ENCODE measurements around the gene ADAMTS8. TPM values are rescaled to one million over a fixed set of nuclear protein-coding genes. Genes with fewer than 3 reads are reported as not detected.

The ADAMTS8 gene
- total and polyA plus RNA-seq, 10 of the 15 experiments (the other 5 are each of a cell fraction or from before 2014, with no cell fraction given) = not detected

DNA sequence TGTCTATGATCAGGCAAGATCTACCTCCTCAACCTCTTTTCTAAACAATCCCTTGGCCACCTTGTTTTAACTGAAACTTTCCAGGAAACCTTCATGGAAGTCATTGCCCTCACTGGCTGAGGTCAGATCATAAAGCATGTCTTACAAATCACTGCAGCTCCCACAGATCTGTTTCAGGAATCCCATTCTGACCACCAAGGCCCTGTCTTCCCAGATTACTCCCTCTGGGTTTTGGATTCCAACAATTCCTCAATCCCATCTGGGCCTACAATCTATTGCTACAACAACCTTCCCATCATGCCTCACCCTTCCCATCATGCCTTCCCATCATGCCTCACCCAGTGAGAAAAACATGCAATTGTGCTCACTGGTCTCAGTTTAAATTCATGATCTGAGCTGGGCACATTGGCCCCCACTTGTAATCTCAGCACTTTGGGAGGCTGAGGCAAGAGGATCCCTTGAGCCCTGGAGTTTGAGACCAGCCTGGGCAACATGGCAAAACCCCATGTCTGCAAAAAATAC lies 35.9 kb upstream of the ADAMTS8 start (continued):
- TF ChIP-seq ZBED1 (IDR thresholded peaks at IDR 0.05; ENCODE audit: borderline replicate concordance) = no peak
- no peak for TF ChIP-seq DPF2 (IDR thresholded peaks at IDR 0.05)
- no peak for TF ChIP-seq EZH2 (IDR thresholded peaks at IDR 0.05; ENCODE audit: borderline replicate concordance, control insufficient read depth, low read depth, low read length)
- TF ChIP-seq MTA3 (IDR thresholded peaks at IDR 0.05; ENCODE audit: borderline replicate concordance, low read length) = no peak
- TF ChIP-seq, protein P1, sequence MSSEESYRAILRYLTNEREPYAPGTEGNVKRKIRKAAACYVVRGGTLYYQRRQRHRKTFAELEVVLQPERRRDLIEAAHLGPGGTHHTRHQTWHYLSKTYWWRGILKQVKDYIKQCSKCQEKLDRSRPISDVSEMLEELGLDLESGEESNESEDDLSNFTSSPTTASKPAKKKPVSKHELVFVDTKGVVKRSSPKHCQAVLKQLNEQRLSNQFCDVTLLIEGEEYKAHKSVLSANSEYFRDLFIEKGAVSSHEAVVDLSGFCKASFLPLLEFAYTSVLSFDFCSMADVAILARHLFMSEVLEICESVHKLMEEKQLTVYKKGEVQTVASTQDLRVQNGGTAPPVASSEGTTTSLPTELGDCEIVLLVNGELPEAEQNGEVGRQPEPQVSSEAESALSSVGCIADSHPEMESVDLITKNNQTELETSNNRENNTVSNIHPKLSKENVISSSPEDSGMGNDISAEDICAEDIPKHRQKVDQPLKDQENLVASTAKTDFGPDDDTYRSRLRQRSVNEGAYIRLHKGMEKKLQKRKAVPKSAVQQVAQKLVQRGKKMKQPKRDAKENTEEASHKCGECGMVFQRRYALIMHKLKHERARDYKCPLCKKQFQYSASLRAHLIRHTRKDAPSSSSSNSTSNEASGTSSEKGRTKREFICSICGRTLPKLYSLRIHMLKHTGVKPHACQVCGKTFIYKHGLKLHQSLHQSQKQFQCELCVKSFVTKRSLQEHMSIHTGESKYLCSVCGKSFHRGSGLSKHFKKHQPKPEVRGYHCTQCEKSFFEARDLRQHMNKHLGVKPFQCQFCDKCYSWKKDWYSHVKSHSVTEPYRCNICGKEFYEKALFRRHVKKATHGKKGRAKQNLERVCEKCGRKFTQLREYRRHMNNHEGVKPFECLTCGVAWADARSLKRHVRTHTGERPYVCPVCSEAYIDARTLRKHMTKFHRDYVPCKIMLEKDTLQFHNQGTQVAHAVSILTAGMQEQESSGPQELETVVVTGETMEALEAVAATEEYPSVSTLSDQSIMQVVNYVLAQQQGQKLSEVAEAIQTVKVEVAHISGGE (CRISPR knock-in tag; IDR thresholded peaks at IDR 0.05) = no peak
- TF ChIP-seq PAX8 (IDR thresholded peaks at IDR 0.05) = no peak
- no peak for TF ChIP-seq SMC3 (IDR thresholded peaks at IDR 0.05; ENCODE audit: borderline replicate concordance, low read length)

DNA sequence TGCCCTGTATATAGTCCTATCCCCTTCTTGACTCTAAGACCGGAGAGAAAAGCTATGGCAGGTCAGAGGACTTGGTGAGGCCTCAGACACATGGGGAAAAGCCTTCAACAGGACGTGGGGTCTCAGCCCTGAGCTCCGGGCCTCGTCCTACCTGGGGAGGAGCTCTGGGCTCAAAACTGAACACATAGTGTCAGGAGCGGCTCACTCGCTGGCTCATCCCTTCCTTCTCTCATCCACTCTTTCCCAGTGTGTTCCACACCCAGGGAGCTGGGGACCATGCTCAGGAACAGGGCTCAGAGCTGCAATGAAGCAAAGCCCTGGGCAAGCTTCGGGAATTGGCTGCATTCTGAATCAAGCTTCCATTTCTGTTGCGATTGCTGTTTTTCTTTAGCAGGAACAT lies 34.5 kb upstream of the ADAMTS8 start:
- FAIRE-seq (no peak), DNase-seq (ENCODE audit: low read depth, low spot score) (no peak), ATAC-seq (no peak)
- no TSS peak for BruUV-seq (replicated peaks)
- Histone ChIP-seq H3K36me3 (ENCODE audit: control insufficient read depth in 2 of 2, insufficient read depth in 2 of 2, low read length in 1 of 2) (no peaks in the 10 kb centered on the region), H3K79me2 (ENCODE audit: control insufficient read depth, insufficient read depth, low read length) (no peaks in the 10 kb centered on the region), H3K4me2 (ENCODE audit: control insufficient read depth, insufficient read depth) (no peak overlapping the region), H3K27me3 (replicated peaks in 1 of 2; ENCODE audit: control insufficient read depth in 2 of 2, insufficient read depth in 2 of 2, low read length in 1 of 2) (peaks cover 2 to 3% of the 10 kb centered on the region in 2 experiments; a peak in 3 of 4 replicates), H2AFZ (ENCODE audit: control insufficient read depth, low read depth, low read length) (no peak overlapping the region), H3K9me3 (replicated peaks; ENCODE audit: control insufficient read depth, insufficient read depth, low read length) (no peaks in the 10 kb centered on the region), H3K9ac (ENCODE audit: control insufficient read depth, insufficient read depth, low read length) (no peak overlapping the region), H3K4me1 (ENCODE audit: control insufficient read depth, insufficient read depth, low read length) (no peaks in the 10 kb centered on the region), H3K4me3 (no peak overlapping the region), H3K27ac (ENCODE audit: control insufficient read depth, insufficient read depth) (no peak overlapping the region), H4K20me1 (ENCODE audit: control insufficient read depth, insufficient read depth) (no peaks in the 10 kb centered on the region)
- in situ Hi-C loops (cut with MboI) (no loop called here), intact Hi-C loops (cut with micrococcal nuclease; ENCODE audit: unreplicated experiment) (no loop called here)
- SMC1A ChIA-PET (ENCODE audit: uncharacterized antibody, unreplicated experiment) = no interaction called here
- CTCF ChIA-PET = interaction anchor here (0.8 kb wide), 1 partner anchor 27 kb away, joined by 4 read pairs; no protein-coding TSS in a partner anchor
- TF ChIP-seq, protein P2, sequence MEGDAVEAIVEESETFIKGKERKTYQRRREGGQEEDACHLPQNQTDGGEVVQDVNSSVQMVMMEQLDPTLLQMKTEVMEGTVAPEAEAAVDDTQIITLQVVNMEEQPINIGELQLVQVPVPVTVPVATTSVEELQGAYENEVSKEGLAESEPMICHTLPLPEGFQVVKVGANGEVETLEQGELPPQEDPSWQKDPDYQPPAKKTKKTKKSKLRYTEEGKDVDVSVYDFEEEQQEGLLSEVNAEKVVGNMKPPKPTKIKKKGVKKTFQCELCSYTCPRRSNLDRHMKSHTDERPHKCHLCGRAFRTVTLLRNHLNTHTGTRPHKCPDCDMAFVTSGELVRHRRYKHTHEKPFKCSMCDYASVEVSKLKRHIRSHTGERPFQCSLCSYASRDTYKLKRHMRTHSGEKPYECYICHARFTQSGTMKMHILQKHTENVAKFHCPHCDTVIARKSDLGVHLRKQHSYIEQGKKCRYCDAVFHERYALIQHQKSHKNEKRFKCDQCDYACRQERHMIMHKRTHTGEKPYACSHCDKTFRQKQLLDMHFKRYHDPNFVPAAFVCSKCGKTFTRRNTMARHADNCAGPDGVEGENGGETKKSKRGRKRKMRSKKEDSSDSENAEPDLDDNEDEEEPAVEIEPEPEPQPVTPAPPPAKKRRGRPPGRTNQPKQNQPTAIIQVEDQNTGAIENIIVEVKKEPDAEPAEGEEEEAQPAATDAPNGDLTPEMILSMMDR (IDR thresholded peaks at IDR 0.05 in 2 of 3, conservative IDR thresholded peaks at IDR 0.05 in 1 of 3; ENCODE audit: control insufficient read depth in 2 of 3, extremely low read depth in 1 of 3, insufficient read depth in 1 of 3, low read depth in 3 of 3, low read length in 3 of 3) = no peak
- TF ChIP-seq SMC3 (IDR thresholded peaks at IDR 0.05; ENCODE audit: borderline replicate concordance, low read length) = no peak
- TF ChIP-seq ATF7 (IDR thresholded peaks at IDR 0.05; ENCODE audit: low read depth) = no peak
- TF ChIP-seq, protein P3, sequence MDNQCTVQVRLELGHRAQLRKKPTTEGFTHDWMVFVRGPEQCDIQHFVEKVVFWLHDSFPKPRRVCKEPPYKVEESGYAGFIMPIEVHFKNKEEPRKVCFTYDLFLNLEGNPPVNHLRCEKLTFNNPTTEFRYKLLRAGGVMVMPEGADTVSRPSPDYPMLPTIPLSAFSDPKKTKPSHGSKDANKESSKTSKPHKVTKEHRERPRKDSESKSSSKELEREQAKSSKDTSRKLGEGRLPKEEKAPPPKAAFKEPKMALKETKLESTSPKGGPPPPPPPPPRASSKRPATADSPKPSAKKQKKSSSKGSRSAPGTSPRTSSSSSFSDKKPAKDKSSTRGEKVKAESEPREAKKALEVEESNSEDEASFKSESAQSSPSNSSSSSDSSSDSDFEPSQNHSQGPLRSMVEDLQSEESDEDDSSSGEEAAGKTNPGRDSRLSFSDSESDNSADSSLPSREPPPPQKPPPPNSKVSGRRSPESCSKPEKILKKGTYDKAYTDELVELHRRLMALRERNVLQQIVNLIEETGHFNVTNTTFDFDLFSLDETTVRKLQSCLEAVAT (IDR thresholded peaks at IDR 0.05) = no peak
- TF ChIP-seq, protein P4, sequence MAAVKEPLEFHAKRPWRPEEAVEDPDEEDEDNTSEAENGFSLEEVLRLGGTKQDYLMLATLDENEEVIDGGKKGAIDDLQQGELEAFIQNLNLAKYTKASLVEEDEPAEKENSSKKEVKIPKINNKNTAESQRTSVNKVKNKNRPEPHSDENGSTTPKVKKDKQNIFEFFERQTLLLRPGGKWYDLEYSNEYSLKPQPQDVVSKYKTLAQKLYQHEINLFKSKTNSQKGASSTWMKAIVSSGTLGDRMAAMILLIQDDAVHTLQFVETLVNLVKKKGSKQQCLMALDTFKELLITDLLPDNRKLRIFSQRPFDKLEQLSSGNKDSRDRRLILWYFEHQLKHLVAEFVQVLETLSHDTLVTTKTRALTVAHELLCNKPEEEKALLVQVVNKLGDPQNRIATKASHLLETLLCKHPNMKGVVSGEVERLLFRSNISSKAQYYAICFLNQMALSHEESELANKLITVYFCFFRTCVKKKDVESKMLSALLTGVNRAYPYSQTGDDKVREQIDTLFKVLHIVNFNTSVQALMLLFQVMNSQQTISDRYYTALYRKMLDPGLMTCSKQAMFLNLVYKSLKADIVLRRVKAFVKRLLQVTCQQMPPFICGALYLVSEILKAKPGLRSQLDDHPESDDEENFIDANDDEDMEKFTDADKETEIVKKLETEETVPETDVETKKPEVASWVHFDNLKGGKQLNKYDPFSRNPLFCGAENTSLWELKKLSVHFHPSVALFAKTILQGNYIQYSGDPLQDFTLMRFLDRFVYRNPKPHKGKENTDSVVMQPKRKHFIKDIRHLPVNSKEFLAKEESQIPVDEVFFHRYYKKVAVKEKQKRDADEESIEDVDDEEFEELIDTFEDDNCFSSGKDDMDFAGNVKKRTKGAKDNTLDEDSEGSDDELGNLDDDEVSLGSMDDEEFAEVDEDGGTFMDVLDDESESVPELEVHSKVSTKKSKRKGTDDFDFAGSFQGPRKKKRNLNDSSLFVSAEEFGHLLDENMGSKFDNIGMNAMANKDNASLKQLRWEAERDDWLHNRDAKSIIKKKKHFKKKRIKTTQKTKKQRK (IDR thresholded peaks at IDR 0.05; ENCODE audit: low read depth, low read length) = no peak
- no peak for TF ChIP-seq MTA2 (IDR thresholded peaks at IDR 0.05; ENCODE audit: low read depth)
- RAD21 ChIA-PET (ENCODE audit: unreplicated experiment) = no interaction called here
- WGBS (ENCODE audit: insufficient coverage, insufficient replicate concordance, low lambda C conversion rate, missing lambda C conversion rate) = 52% methylated on average over 8 of the region's 8 CpGs
- POLR2A ChIA-PET = no interaction called here
